AG04450 (cell line): ENCODE results near the gene MDN1. TPM values are rescaled to one million over a fixed set of nuclear protein-coding genes. Genes with fewer than 3 reads are reported as not detected.

ENCODE experiments used
- CTCF ChIA-PET: fragments of 300-600, 350-600 bp; formaldehyde crosslinking; extraction: SDS; loops from one replicate; lab custom pipeline; 2022; ENCODE audit warnings: antibody characterized with exemption, inconsistent platforms; lab: Charles Lee
- POLR2A ChIA-PET: fragments of 350-600 bp; formaldehyde crosslinking; extraction: SDS; loops from one replicate; lab custom pipeline; 2021; ENCODE audit warnings: antibody characterized with exemption, inconsistent platforms; lab: Yijun Ruan, JAX
- DNase-seq: peaks from one replicate; pipeline ENCODE4 v3.0.0-alpha.2; 2011; ENCODE audit warnings: low read depth, low spot score
- H3K27ac ChIP-seq: one replicate; pipeline ENCODE4 v1.5.1; 2012; ENCODE audit warnings: low read depth, low read length, control low read depth
- H3K27me3 ChIP-seq: one replicate; pipeline ENCODE4 v1.6.0; 2012; ENCODE audit warnings: low read length; ENCODE audit not compliant: control insufficient read depth, insufficient read depth
- H3K4me3 ChIP-seq: 2 replicates; pipeline ENCODE4 v1.5.1; 2011; ENCODE audit warnings: mild to moderate bottlenecking, low read depth, low read length, control low read depth
- H3K9me3 ChIP-seq: 2 replicates; pipeline ENCODE4 v1.5.1; 2012; ENCODE audit warnings: low read length; ENCODE audit not compliant: control insufficient read depth, insufficient read depth
- CTCF ChIP-seq: IDR thresholded peaks from 2 replicates; pipeline ENCODE4 v1.5.1; 2011; ENCODE audit warnings: low read depth, low read length, control low read depth, inconsistent platforms
- polyA plus RNA-seq: library from polyadenylated mRNA; depleted of rRNA; stranded (reverse); fragments of >200 nt; gene quantifications from 2 replicates; pipeline ENCODE4 v1.2.3, GENCODE V29; 2011; rRNA removed
- small RNA-seq: library from RNA; depleted of rRNA; stranded (forward); fragments of <200 nt; gene quantifications from one replicate; pipeline ENCODE3, GENCODE V24; 2012; ENCODE audit warnings: low read depth; ENCODE audit not compliant: insufficient read length

Gene MDN1
- polyA plus RNA-seq, 1 experiment = 15.8 TPM

- Histone ChIP-seq H3K27ac (no peak overlapping the region), H3K27me3 (no peaks in the 10 kb centered on the region), H3K9me3 (no peaks in the 10 kb centered on the region), H3K4me3 (no peak overlapping the region)
- ChIA-PET CTCF (no interaction called here), POLR2A (no interaction called here)
- DNase-seq = no peak
- TF ChIP-seq CTCF = no peak
These were observed 223.5 kb downstream of the MDN1 start for GRCh38 chr6:89596056-89596455.

Small RNA genes lying within 50 kb of the gene (small RNA-seq; reads per million reads assigned to genes)
- gene DNAJC19P6 = not detected
- gene RF00019 = not detected

Other genes with a start within 250 kb of the MDN1 start
- 32.8 and 58.5 TPM in 2 replicates for gene LYRM2, start 181.0 kb downstream of the MDN1 start, polyA plus RNA-seq
- 6.0 and 10.8 TPM in 2 replicates for gene CASP8AP2, start 10.1 kb upstream of the MDN1 start, polyA plus RNA-seq
- gene GJA10, start 74.7 kb upstream of the MDN1 start, polyA plus RNA-seq = not detected in 2 replicates